ENCODE data around the gene SLC25A45. TPM values are rescaled to one million over a fixed set of nuclear protein-coding genes. Genes with fewer than 3 reads are reported as not detected.

The SLC25A45 gene, protein sequence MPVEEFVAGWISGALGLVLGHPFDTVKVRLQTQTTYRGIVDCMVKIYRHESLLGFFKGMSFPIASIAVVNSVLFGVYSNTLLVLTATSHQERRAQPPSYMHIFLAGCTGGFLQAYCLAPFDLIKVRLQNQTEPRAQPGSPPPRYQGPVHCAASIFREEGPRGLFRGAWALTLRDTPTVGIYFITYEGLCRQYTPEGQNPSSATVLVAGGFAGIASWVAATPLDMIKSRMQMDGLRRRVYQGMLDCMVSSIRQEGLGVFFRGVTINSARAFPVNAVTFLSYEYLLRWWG
- 7.0 TPM for total RNA-seq

DNA sequence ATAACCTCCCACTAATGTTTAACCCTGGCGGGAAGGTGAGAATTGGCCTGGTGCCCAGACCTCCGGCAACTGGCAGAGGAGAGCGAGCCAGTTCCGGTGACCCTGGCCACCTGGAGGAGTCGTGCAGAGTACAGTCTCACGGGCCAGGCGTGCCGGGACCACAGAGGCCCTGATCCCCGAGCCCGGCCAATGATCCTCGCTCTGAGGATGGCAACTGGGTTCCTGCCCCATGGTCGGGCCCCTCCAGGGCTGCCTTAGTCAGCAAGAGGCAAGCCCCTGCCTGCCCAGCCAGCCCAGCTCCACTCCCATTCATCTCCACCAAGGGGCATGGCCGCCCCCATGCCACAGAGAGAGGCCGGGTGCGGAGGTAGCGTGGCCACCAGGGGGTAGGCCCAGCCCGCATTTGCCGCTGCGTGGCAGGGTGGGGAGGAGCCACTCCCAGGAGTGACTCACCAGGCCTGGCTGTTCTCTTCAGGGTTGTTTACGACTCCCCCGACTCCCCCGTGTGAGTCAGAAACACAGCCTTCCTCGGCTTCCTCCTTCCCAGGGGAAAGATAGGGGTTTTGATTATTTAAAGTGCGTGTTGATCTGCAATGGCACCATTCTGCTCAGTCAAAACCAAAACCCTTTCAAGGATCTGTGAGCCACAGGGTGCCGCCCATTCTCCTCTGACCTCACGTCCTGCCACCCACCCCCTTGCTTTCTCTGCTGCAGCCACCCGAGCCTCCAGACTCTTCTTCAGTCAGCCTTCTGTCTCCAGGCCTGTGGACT lies at the start of gene SLC25A45:
Gene SLC25A45 (minus strand): TSS at position 614 of the 771 bp plus-strand sequence. CDS start 695 bp downstream, outside the sequence.
- peak; percentile 77 to 96 (median 95) for DNase-seq (ENCODE audit: low read depth in 2 of 3, low spot score in 2 of 3)

DNA sequence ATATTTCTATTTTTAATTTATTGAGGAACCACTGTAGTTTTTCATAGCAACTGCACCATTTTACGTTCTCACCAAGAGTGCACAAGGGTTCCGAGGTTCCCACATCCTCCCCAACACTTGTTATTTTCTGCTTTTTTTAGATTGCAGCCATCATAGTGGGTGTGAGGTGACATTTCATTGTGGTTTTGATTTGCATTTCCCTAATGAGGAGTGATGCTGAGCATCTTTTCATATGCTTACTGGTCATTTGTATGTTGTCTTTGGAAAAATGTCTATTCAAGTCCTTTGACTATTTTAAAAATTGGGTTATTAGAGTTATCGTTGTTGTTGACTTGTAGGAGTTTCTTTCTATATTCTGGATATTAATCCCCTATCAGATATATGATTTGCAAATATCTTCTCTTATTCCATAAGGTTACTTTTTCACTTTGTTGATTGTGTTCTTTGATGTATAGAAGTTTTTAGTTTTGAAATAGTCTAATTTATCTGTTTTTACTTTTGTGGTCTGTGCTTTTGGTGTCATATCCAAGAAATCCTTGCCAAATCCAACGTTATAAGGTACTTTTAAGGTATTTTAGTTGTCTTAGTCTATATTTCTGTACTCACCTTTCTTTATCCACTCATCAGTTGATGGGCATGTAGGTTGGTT lies 49.1 kb upstream of the SLC25A45 start:
- DNase-seq (ENCODE audit: low read depth in 2 of 3, low spot score in 2 of 3) = no peak

DNA sequence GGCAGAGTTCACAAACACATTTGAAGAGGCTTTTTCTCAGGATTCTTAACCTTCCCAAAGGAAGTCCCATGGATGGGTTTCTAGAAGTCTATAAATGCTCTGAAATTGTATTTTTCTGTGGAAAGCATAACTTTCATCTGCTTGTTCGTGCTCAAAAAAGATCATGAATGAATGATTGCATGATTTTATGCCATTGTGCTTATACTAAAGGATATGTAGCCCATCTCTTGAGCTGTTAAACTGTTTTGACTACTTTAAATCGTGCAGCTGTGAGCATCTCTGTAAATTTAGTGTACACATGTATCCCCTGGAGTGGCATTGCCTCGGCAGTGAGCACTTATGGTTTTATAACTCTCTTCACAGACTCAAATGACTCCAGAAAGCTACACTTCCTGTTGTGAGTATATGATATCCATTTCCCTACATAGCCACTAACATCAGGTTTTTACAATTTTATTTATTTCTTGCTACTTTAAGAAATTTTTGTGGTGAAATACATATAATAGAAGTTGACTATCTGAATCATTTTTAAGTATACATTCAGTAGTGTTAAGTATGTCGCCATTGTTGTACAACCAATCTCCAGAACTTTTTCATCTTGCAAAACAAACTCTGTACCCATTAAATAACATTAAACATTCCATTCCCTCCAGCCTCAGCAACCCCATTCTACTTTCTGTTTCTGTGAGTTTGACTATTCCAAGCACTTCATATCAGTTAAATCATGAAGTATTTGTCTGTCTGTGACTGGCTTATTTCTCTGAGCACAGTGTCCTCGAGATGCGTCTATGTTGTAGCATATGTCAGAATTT lies 48.2 kb upstream of the SLC25A45 start:
- DNase-seq (ENCODE audit: low read depth in 2 of 3, low spot score in 2 of 3) = no peak

DNA sequence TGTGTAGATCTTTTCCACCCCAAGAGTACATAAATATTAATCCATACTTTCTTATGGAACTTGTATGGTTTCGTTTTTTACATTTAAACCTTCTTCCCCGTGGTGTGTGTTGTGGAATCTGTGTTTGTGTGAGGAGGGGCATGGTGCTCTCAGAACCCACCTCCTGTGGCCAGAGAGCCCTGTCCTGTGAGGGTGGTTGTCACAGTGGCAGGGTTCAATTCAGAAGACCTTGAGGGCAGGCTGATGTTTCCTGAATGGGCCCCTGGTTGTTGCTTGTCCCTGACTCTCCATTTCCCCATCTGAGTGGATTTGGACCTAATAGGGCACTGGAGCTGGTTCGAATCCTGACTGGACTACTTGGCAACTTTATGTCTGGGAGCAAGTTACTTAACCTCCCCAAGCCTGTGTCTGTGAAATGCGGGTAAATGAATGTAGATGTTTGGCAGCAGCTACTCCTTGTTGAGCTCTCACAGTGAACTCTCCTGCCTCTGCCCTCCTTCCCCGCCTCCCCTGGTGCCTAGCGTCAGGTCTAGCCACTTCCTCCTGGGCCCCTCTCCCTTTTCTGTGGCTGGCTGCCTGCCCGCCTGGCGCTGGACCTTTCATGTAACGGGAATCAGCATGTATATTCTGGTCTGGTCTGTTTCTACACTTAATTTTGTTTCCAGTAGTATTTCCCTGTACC lies 47.4 kb upstream of the SLC25A45 start:
- peak in 1 of 3 donors; percentile 64 for DNase-seq (ENCODE audit: low read depth in 2 of 3, low spot score in 2 of 3)

DNA sequence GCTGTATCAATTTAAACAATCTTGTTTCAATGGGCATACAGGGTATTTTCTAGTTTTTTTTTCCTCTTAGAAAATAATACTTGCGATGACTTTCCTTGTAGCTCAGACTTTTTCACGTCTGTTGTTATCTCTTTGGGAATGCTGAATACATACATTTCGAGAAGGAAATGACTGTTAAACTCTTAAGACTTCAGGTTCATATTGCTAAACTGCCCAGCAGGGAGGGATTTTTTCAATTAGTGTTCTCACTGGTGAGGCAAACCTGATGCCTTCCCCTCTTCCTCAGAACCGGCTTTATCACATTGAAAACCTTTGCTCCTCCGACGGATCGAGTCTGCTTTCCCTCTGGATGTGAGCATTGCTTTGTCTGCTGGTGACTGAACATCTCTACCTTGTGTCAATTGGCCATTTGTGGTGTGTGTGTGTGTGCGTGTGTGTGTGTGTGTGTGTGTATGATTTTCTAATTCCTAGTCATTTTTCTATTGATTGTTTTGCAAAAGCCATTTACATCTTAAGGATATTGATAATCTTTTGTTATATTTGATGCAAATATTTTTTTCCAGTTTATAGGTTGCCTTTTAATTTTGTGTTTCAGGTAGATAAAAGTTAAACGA lies 46.7 kb upstream of the SLC25A45 start:
- DNase-seq (ENCODE audit: low read depth in 2 of 3, low spot score in 2 of 3) = peak in 1 of 3 donors; percentile 58

DNA sequence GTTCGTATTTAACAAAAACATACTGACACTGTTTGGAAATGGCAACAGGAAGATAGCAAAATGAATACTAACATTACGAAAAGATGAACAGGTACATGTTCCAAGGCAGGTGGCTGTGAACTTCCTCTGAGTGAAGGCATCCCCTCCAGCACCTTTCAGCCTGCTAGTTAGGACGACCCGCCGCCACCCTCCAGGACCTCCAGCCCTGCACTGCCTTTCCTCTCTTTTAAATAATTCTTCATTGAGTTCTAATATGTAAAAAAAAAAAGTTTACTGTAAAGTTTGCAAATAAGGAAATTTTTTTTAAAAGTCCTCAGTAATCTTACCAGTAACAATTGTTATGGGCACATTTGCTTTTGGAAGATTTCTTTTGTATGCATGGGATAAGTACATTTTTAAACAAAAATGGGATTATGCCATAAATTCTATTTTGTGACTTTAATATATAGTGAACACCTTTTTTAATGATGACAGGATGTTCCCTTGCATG lies 46.2 kb upstream of the SLC25A45 start:
- no peak for DNase-seq (ENCODE audit: low read depth in 2 of 3, low spot score in 2 of 3)

DNA sequence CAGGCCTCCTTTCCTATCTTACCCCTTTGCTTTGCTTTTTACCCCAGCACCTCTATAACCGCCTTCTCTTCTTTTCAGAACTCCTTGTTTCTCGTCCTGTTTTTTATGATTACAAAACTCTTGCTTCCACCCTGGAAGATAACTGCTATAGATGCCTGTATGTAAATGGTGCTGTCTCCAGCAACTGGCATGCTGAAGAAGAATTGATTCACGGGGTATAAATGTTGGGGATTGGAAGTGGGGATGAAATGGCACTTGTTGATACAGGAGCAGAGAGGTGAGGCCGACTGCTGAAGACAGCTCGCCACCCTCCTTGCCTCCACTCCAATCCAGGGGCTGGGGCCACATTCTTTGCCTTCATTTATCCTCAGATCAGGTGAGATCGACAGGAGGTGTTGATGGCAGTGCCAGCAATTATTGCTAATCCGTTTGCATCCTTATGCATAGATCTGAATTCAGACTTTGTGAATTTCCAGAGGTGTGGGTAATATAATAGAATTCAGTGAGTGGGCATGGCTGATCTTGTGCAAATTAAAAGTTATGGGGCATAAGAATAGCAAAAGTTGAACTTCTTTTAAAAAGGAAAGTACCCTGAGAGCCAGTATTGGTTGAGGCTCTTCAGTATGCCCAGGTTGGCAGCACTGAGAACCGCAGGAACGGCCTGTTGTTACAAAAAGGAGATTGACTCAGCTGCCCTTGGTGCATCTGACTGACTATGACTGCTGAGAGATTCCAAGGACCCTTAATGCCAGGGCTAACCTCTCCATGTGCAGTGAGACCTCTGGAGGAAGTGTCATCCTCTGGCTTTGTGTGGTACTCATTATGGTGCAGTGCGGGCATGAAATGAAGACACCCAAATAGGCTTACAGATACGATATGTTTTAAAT lies 45.5 kb upstream of the SLC25A45 start:
- DNase-seq (ENCODE audit: low read depth in 2 of 3, low spot score in 2 of 3) = peak in 1 of 3 donors; percentile 69

DNA sequence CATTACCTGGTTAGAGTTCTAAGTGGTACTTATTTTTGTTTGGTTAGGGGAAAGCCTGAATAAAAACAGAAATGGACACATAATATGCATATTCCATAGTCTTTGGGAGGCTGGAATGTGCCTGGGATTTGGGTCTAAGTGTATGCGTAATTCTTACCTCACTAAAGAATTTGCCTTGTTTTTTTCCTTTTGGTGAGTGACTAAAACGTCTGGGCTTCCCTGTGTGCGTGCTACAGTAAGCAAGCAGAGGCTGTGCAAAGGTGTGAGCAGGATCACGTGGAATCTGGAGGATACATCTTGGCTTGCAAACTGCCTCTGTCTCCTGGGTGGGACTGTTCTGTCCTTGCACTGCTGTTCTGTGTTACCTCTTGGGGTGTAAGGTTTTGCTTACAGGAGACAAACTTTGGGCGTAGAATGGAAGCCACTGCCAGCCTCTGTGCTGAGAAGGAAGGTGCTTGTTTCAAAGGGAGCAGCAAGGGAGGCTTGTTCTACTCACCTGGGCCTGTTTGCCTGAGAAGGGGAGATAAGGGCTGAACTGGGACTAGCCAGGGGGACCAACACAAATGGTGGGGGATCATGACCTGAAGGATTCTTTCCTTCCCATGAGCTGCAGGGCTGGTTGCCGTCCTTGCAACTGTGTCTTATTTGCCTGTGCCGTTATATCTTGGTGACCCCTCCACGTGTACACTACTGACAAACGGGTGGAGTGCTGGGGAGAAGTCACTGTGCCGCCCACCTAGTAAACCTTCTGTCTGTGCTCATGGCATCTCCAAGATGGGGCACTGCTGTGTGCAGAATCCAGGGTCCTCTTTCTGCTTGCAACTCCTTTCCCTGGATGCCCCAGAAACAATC lies 44.6 kb upstream of the SLC25A45 start:
- peak in 1 of 3 donors; percentile 90 for DNase-seq (ENCODE audit: low read depth in 2 of 3, low spot score in 2 of 3)

DNA sequence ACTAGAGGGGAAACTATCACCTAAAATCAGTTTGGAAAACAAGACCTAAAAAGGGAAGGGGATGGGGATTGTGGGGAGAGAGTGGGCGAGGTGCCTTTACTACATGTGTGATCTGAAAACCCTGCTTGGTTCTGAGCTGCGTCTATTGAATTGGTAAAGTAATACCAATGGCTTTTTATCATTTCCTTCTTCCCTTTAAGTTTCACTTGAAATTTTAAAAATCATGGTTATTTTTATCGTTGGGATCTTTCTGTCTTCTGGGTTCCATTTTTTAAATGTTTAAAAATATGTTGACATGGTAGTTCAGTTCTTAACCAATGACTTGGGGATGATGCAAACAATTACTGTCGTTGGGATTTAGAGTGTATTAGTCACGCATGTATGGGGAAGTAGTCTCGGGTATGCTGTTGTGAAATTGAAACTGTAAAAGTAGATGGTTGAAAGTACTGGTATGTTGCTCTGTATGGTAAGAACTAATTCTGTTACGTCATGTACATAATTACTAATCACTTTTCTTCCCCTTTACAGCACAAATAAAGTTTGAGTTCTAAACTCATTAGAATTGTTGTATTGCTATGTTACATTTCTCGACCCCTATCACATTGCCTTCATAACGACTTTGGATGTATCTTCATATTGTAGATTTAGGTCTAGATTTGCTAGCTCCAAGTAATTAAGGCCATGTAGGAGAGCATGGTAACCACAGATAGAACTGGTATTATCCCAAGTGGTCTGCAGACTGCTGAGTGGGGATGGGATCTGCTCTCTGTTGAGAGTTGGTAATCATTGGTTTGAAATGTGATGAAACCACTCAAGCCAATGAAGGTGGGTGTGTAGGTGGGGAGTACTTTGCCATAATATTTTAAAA lies 43.8 kb upstream of the SLC25A45 start:
- peak in 2 of 3 donors; percentile 81 to 92 for DNase-seq (ENCODE audit: low read depth in 2 of 3, low spot score in 2 of 3)

DNA sequence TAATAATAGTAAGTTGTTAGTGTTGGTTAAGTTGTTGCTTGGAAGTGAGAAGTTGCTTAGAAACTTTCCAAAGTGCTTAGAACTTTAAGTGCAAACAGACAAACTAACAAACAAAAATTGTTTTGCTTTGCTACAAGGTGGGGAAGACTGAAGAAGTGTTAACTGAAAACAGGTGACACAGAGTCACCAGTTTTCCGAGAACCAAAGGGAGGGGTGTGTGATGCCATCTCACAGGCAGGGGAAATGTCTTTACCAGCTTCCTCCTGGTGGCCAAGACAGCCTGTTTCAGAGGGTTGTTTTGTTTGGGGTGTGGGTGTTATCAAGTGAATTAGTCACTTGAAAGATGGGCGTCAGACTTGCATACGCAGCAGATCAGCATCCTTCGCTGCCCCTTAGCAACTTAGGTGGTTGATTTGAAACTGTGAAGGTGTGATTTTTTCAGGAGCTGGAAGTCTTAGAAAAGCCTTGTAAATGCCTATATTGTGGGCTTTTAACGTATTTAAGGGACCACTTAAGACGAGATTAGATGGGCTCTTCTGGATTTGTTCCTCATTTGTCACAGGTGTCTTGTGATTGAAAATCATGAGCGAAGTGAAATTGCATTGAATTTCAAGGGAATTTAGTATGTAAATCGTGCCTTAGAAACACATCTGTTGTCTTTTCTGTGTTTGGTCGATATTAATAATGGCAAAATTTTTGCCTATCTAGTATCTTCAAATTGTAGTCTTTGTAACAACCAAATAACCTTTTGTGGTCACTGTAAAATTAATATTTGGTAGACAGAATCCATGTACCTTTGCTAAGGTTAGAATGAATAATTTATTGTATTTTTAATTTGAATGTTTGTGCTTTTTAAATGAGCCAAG lies 42.9 kb upstream of the SLC25A45 start:
- DNase-seq (ENCODE audit: low read depth in 2 of 3, low spot score in 2 of 3) = peak; percentile 71 to 85 (median 72)

DNA sequence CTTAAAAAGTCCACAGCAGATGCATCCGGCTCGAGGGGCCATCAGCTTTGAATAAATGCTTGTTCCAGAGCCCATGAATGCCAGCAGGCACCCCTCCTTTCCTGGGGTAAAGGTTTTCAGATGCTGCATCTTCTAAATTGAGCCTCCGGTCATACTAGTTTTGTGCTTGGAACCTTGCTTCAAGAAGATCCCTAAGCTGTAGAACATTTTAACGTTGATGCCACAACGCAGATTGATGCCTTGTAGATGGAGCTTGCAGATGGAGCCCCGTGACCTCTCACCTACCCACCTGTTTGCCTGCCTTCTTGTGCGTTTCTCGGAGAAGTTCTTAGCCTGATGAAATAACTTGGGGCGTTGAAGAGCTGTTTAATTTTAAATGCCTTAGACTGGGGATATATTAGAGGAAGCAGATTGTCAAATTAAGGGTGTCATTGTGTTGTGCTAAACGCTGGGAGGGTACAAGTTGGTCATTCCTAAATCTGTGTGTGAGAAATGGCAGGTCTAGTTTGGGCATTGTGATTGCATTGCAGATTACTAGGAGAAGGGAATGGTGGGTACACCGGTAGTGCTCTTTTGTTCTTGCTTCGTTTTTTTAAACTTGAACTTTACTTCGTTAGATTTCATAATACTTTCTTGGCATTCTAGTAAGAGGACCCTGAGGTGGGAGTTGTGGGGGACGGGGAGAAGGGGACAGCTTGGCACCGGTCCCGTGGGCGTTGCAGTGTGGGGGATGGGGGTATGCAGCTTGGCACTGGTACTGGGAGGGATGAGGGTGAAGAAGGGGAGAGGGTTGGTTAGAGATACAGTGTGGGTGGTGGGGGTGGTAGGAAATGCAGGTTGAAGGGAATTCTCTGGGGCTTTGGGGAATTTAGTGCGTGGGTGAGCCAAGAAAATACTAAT lies 42.0 kb upstream of the SLC25A45 start:
- peak in 1 of 3 donors; percentile 66 for DNase-seq (ENCODE audit: low read depth in 2 of 3, low spot score in 2 of 3)

DNA sequence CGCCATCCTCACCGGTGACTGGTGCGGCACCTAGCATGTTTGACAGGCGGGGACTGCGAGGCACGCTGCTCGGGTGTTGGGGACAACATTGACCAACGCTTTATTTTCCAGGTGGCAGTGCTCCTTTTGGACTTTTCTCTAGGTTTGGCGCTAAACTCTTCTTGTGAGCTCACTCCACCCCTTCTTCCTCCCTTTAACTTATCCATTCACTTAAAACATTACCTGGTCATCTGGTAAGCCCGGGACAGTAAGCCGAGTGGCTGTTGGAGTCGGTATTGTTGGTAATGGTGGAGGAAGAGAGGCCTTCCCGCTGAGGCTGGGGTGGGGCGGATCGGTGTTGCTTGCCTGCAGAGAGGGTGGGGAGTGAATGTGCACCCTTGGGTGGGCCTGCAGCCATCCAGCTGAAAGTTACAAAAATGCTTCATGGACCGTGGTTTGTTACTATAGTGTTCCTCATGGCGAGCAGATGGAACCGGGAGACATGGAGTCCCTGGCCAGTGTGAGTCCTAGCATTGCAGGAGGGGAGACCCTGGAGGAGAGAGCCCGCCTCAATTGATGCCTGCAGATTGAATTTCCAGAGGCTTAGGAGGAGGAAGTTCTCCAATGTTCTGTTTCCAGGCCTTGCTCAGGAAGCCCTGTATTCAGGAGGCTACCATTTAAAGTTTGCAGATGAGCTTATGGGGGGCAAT lies 41.2 kb upstream of the SLC25A45 start:
- DNase-seq (ENCODE audit: low read depth in 2 of 3, low spot score in 2 of 3) = no peak

DNA sequence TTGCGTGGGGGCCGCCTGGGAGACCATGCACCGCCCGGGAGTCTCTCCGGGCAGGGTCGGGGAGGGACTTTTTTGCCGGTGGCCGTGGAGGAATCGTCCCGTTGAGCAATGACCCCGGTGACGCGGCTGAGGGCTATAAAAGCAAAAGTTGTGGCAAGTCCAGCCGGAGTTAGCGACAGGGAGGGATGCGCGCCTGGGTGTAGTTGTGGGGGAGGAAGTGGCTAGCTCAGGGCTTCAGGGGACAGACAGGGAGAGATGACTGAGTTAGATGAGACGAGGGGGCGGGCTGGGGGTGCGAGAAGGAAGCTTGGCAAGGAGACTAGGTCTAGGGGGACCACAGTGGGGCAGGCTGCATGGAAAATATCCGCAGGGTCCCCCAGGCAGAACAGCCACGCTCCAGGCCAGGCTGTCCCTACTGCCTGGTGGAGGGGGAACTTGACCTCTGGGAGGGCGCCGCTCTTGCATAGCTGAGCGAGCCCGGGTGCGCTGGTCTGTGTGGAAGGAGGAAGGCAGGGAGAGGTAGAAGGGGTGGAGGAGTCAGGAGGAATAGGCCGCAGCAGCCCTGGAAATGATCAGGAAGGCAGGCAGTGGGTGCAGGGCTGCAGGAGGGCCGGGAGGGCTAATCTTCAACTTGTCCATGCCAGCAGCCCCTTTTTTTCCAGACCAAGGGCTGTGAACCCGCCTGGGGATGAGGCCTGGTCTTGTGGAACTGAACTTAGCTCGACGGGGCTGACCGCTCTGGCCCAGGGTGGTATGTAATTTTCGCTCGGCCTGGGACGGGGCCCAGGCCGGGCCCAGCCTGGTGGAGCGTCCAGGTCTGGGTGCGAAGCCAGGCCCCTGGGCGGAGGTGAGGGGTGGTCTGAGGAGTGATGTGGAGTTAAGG lies 40.4 kb upstream of the SLC25A45 start, which contains the start of gene NEAT1:
Gene NEAT1 (plus strand): TSS at position 166 of the 883 bp plus-strand sequence.
- DNase-seq (ENCODE audit: low read depth in 2 of 3, low spot score in 2 of 3) = peak; percentile 82 to 94 (median 94)
